Liver (tissue), 9 donors: ENCODE results near the gene GMPR. TPM values are rescaled to one million over a fixed set of nuclear protein-coding genes. Genes with fewer than 3 reads are reported as not detected.

Source experiments
- DNase-seq: peaks from one replicate; pipeline ENCODE4 v3.0.0-alpha.2; 2017; ENCODE audit warnings: low spot score
- H3K27ac ChIP-seq, 2 donors: one replicate each; pipeline ENCODE4 v1.7.0; 2013; ENCODE audit warnings: inconsistent platforms in 2 of 2, low read length in 2 of 2, control low read depth in 1 of 2, low read depth in 1 of 2, mild to moderate bottlenecking in 1 of 2
- H3K27me3 ChIP-seq, 4 donors: one replicate each; pipeline versions ENCODE4 v1.6.1 to v1.7.0; 2013; ENCODE audit warnings: low read length in 3 of 4, inconsistent platforms in 1 of 4, mild to moderate bottlenecking in 1 of 4, moderate library complexity in 1 of 4; ENCODE audit not compliant: control insufficient read depth in 4 of 4, insufficient read depth in 4 of 4
- H3K36me3 ChIP-seq, 4 donors: one replicate each; pipeline versions ENCODE4 v1.6.1 to v1.7.0; 2013; ENCODE audit warnings: low read length in 3 of 4, mild to moderate bottlenecking in 3 of 4, low read depth in 1 of 4, moderate library complexity in 1 of 4; ENCODE audit not compliant: control insufficient read depth in 4 of 4, insufficient read depth in 3 of 4
- H3K4me1 ChIP-seq, 4 donors: one replicate each; pipeline versions ENCODE4 v1.6.1 to v1.7.0; 2013; ENCODE audit warnings: low read length in 3 of 4, mild to moderate bottlenecking in 3 of 4, moderate library complexity in 1 of 4; ENCODE audit not compliant: control insufficient read depth in 4 of 4, insufficient read depth in 4 of 4
- H3K4me3 ChIP-seq, 3 donors: one replicate each; pipeline versions ENCODE4 v1.6.1 to v1.7.0; 2013; ENCODE audit warnings: low read length in 3 of 3, control low read depth in 1 of 3, low read depth in 1 of 3, mild to moderate bottlenecking in 1 of 3
- H3K9ac ChIP-seq, 2 donors: one replicate each; pipeline ENCODE4 v1.7.0; 2013; ENCODE audit warnings: low read length in 2 of 2, mild to moderate bottlenecking in 2 of 2, moderate library complexity in 2 of 2, control low read depth in 1 of 2, low read depth in 1 of 2
- H3K9me3 ChIP-seq, 4 donors: one replicate each; pipeline versions ENCODE4 v1.6.1 to v1.7.0; 2013; ENCODE audit warnings: low read length in 3 of 4; ENCODE audit not compliant: control insufficient read depth in 4 of 4
- EGR1 ChIP-seq, 2 donors: IDR thresholded peaks; 2 replicates each; pipeline ENCODE4 v1.6.1; 2016 to 2018; ENCODE audit warnings: antibody characterized with exemption in 2 of 2, low read depth in 2 of 2
- FOXA1 ChIP-seq: IDR thresholded peaks from 2 replicates; pipeline ENCODE4 v1.6.1; 2016; ENCODE audit warnings: antibody characterized with exemption
- GABPA ChIP-seq, 2 donors: IDR thresholded peaks in 1 of 2; conservative IDR thresholded peaks in 1 of 2; 2 replicates each; pipeline ENCODE4 v1.6.1; 2016; ENCODE audit warnings: antibody characterized with exemption in 2 of 2, mild to moderate bottlenecking in 1 of 2, moderate library complexity in 1 of 2
- HNF4A ChIP-seq, 2 donors: conservative IDR thresholded peaks; 2 replicates each; pipeline ENCODE4 v1.6.1; 2016; ENCODE audit warnings: antibody characterized with exemption in 2 of 2, mild to moderate bottlenecking in 2 of 2
- JUND ChIP-seq, 2 donors: IDR thresholded peaks; 2 replicates each; pipeline ENCODE4 v1.6.1; 2016; ENCODE audit warnings: antibody characterized with exemption in 2 of 2
- NR2F2 ChIP-seq: IDR thresholded peaks from 2 replicates; pipeline ENCODE4 v1.6.1; 2016; ENCODE audit warnings: antibody characterized with exemption
- RAD21 ChIP-seq, 2 donors: IDR thresholded peaks; 2 replicates each; pipeline ENCODE4 v1.6.1; 2016; ENCODE audit warnings: antibody characterized with exemption in 2 of 2, mild to moderate bottlenecking in 2 of 2
- RXRA ChIP-seq, 2 donors: IDR thresholded peaks; 2 replicates each; pipeline ENCODE4 v1.6.1; 2017 to 2018; ENCODE audit warnings: antibody characterized with exemption in 2 of 2, mild to moderate bottlenecking in 1 of 2
- SP1 ChIP-seq: IDR thresholded peaks from 2 replicates; pipeline ENCODE4 v1.6.1; 2018; ENCODE audit warnings: antibody characterized with exemption, mild to moderate bottlenecking
- YY1 ChIP-seq: IDR thresholded peaks from 2 replicates; pipeline ENCODE4 v1.6.1; 2016; ENCODE audit warnings: antibody characterized with exemption, mild to moderate bottlenecking
- WGBS: extraction: QIAGEN DNeasy Blood & Tissue Kit; methylation state at CpG from one replicate; pipeline ENCODE4 v1.1.7; 2013; 5-methylcytosine and 5-hydroxymethylcytosine counted together
- polyA plus RNA-seq, 2 donors: library from polyadenylated mRNA; stranded (reverse) in 1 of 2; unstranded in 1 of 2; fragments of 200-250 nt in 1 of 2; fragments of >200 nt in 1 of 2; fragmentation: Nextera tagmentation in 1 of 2; extraction: Ambion mirVana in 1 of 2; gene quantifications; one replicate each; pipeline versions ENCODE4 v1.2.1 to v1.2.3, GENCODE V29; 2013 to 2015
- total RNA-seq, 2 donors: library from RNA; depleted of rRNA; stranded (reverse); fragments of >200 nt; gene quantifications; one replicate each; pipeline ENCODE4 v1.2.3, GENCODE V29; 2014
- TF ChIP-seq, protein P1 (sequence below): IDR thresholded peaks from 2 replicates; pipeline ENCODE4 v1.6.1; 2016; ENCODE audit warnings: antibody characterized with exemption
- TF ChIP-seq, protein P2 (sequence below): IDR thresholded peaks from 2 replicates; pipeline ENCODE4 v1.6.1; 2016; ENCODE audit warnings: antibody characterized with exemption
- TF ChIP-seq, protein P3 (sequence below): IDR thresholded peaks from 2 replicates; pipeline ENCODE4 v1.6.1; 2016; ENCODE audit warnings: antibody characterized with exemption, mild to moderate bottlenecking
- donor health status: healthy.
- donor health status: healthy.
- donor health status: healthy.
- donor health status: healthy.
- donor health status: healthy.

Gene GMPR
- total and polyA plus RNA-seq, 4 donors = 2.1 to 50.2 (median 4.2) TPM

DNA sequence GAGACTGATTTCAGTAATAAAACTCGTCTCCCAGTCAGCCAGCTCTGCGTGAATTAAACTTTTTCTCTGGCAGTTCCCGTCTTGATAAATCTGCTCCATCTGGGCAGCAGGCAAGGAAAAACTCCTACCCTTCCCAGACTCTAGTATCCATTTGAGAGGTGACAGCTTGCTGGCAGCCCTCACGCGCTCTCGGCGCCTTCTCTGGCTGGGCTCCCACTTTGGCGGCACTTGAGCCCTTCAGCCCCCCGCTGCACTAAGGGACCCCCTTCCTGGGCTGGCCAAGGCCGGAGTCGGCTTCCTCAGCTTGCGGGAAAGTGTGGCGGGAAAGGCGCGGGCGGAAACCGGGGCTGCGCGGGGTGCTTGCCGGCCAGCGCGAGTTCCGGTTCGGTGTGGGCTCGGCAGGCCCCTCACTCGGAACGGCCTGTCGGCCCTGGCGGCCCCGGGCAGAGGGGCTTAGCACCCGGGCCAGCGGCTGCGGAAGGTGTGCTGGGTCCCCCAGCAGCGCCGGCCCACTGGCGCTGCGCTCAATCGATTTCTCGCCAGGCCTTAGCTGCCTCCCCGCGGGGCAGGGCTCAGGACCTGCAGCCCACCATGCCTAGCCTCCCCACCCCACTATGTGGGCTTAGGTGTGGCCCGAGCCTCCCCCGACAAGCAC, 21.8 kb upstream of the GMPR start:
- H3K4me1 ChIP-seq = peaks cover 0 to 7% (median 0%) of the 10 kb centered on the region in 4 donors
- TF ChIP-seq, protein P1, sequence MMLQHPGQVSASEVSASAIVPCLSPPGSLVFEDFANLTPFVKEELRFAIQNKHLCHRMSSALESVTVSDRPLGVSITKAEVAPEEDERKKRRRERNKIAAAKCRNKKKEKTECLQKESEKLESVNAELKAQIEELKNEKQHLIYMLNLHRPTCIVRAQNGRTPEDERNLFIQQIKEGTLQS = no peak
- TF ChIP-seq RAD21 (IDR thresholded peaks at IDR 0.05) (no peak), FOXA1 (no peak), JUND (IDR thresholded peaks at IDR 0.05) (no peak), SP1 (no peak), RXRA (IDR thresholded peaks at IDR 0.05) (no peak)
- TF ChIP-seq, protein P2, sequence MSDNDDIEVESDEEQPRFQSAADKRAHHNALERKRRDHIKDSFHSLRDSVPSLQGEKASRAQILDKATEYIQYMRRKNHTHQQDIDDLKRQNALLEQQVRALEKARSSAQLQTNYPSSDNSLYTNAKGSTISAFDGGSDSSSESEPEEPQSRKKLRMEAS = no peak
- no peak for DNase-seq
- no peak overlapping the region for H3K27ac ChIP-seq
- H3K27me3 ChIP-seq = peaks cover 0 to 4% (median 0%) of the 10 kb centered on the region in 4 donors
- WGBS = 29% methylated on average over 43 of the region's 43 CpGs
- H3K4me3 ChIP-seq = no peak overlapping the region
- H3K36me3 ChIP-seq = no peaks in the 10 kb centered on the region
- H3K9ac ChIP-seq = no peak overlapping the region
- no peaks in the 10 kb centered on the region for H3K9me3 ChIP-seq

DNA sequence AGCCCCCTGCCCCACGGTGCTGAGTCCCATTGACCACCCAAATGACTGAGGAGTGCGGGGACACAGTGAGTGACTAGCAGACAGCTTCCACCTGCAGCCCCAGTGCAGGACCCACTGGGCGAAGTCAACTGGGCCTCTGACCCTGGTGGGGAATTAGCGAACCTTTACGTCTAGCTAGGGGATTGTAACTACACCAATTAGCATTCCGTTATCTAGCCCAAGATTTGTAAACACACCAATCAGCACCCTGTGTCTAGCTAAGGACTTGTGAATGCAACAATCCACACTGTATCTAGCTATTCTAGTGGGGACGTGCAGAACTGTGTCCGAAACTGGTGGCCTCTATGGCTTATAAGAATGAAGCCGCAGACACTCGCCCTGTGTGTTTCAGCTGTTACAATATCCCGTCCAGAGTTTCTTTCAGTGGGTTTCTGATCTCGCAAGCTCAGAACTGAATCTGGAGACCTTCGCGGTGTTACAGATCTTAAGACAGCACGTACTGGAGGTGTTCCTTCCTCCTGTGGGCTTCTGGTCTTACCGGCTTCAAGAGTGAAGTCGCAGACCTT, 21.1 kb upstream of the GMPR start:
- Histone ChIP-seq H3K36me3 (no peaks in the 10 kb centered on the region), H3K4me3 (no peak overlapping the region), H3K4me1 (peaks cover 0 to 7% (median 0%) of the 10 kb centered on the region in 4 donors), H3K27ac (no peak overlapping the region), H3K9ac (no peak overlapping the region), H3K9me3 (no peaks in the 10 kb centered on the region), H3K27me3 (peaks cover 0 to 4% (median 0%) of the 10 kb centered on the region in 4 donors)
- no peak for DNase-seq
- 82% methylated on average over 17 of the region's 17 CpGs for WGBS
- TF ChIP-seq HNF4A (conservative IDR thresholded peaks at IDR 0.05) (no peak), GABPA (IDR thresholded peaks at IDR 0.05 in 1 of 2, conservative IDR thresholded peaks at IDR 0.05 in 1 of 2) (no peak), EGR1 (IDR thresholded peaks at IDR 0.05; ENCODE audit: low read depth in 2 of 2) (no peak), JUND (IDR thresholded peaks at IDR 0.05) (no peak), SP1 (no peak), NR2F2 (no peak), YY1 (no peak)
- TF ChIP-seq, protein P3, sequence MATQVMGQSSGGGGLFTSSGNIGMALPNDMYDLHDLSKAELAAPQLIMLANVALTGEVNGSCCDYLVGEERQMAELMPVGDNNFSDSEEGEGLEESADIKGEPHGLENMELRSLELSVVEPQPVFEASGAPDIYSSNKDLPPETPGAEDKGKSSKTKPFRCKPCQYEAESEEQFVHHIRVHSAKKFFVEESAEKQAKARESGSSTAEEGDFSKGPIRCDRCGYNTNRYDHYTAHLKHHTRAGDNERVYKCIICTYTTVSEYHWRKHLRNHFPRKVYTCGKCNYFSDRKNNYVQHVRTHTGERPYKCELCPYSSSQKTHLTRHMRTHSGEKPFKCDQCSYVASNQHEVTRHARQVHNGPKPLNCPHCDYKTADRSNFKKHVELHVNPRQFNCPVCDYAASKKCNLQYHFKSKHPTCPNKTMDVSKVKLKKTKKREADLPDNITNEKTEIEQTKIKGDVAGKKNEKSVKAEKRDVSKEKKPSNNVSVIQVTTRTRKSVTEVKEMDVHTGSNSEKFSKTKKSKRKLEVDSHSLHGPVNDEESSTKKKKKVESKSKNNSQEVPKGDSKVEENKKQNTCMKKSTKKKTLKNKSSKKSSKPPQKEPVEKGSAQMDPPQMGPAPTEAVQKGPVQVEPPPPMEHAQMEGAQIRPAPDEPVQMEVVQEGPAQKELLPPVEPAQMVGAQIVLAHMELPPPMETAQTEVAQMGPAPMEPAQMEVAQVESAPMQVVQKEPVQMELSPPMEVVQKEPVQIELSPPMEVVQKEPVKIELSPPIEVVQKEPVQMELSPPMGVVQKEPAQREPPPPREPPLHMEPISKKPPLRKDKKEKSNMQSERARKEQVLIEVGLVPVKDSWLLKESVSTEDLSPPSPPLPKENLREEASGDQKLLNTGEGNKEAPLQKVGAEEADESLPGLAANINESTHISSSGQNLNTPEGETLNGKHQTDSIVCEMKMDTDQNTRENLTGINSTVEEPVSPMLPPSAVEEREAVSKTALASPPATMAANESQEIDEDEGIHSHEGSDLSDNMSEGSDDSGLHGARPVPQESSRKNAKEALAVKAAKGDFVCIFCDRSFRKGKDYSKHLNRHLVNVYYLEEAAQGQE = no peak
- TF ChIP-seq, protein P2 = no peak
- TF ChIP-seq, protein P1 = no peak
